ENCODE data around the gene NR2F1.
"Not testable (repeated sequence)": the region's sequence is repeated elsewhere in the genome, so short reads cannot be mapped to it uniquely, and the experiment has no call there.

DNA sequence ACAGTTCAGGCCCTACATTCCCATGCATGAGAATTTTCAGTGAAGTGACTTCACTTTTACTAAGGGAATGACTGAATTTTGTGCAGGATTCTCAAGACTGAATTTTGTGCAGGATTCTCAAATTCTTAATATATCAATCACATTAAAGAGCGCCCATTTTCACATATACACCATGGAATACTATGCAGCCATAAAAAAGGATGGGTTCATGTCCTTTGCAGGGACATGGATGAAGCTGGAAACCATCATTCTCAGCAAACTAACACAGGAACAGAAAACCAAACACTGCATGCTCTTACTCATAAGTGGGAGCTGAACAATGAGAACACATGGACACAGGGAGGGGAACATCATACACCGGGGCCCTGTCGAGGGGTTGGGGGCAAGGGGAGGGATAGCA, 33.4 kb upstream of the NR2F1 start:
- TF ChIP-seq, protein P1, sequence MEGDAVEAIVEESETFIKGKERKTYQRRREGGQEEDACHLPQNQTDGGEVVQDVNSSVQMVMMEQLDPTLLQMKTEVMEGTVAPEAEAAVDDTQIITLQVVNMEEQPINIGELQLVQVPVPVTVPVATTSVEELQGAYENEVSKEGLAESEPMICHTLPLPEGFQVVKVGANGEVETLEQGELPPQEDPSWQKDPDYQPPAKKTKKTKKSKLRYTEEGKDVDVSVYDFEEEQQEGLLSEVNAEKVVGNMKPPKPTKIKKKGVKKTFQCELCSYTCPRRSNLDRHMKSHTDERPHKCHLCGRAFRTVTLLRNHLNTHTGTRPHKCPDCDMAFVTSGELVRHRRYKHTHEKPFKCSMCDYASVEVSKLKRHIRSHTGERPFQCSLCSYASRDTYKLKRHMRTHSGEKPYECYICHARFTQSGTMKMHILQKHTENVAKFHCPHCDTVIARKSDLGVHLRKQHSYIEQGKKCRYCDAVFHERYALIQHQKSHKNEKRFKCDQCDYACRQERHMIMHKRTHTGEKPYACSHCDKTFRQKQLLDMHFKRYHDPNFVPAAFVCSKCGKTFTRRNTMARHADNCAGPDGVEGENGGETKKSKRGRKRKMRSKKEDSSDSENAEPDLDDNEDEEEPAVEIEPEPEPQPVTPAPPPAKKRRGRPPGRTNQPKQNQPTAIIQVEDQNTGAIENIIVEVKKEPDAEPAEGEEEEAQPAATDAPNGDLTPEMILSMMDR (IDR thresholded peaks at IDR 0.05; ENCODE audit: insufficient read depth, low read length, poor library complexity, severe bottlenecking) = not testable (repeated sequence)
- not testable (repeated sequence) for TF ChIP-seq EZH2phosphoT487 (conservative IDR thresholded peaks at IDR 0.05; ENCODE audit: low read length)
